Muscle of leg (tissue), 11 donors: Measurements from ENCODE around the gene CFH. TPM values are rescaled to one million over a fixed set of nuclear protein-coding genes. Genes with fewer than 3 reads are reported as not detected.
"Not testable (repeated sequence)": the region's sequence is repeated elsewhere in the genome, so short reads cannot be mapped to it uniquely, and the experiment has no call there.

Experiments used
- DNase-seq: peaks from one replicate; pipeline ENCODE4 v3.0.0; 2013
- H3K27ac ChIP-seq: one replicate; pipeline ENCODE4 v1.5.1; 2013; ENCODE audit warnings: mild to moderate bottlenecking, low read length, control low read depth
- H3K27me3 ChIP-seq: one replicate; pipeline ENCODE4 v1.6.1; 2013; ENCODE audit warnings: low read length; ENCODE audit not compliant: control insufficient read depth, insufficient read depth
- H3K36me3 ChIP-seq: one replicate; pipeline ENCODE4 v1.6.1; 2013; ENCODE audit warnings: low read length; ENCODE audit not compliant: control insufficient read depth, insufficient read depth
- H3K4me1 ChIP-seq: one replicate; pipeline ENCODE4 v1.6.1; 2013; ENCODE audit warnings: low read length; ENCODE audit not compliant: control insufficient read depth, insufficient read depth
- H3K4me3 ChIP-seq: one replicate; pipeline ENCODE4 v1.5.1; 2013; ENCODE audit warnings: low read length, control low read depth
- H3K9me3 ChIP-seq: replicated peaks from 2 replicates; pipeline ENCODE4 v1.6.1; 2013; ENCODE audit warnings: low read depth, low read length; ENCODE audit not compliant: control insufficient read depth
- WGBS: methylation state at CpG from one replicate; pipeline ENCODE4 v1.1.5; 2013; ENCODE audit warnings: missing lambda C conversion rate; ENCODE audit not compliant: insufficient coverage; 5-methylcytosine and 5-hydroxymethylcytosine counted together
- polyA plus RNA-seq, 8 donors: library from polyadenylated mRNA; unstranded; fragments of 120-200 nt; gene quantifications; one replicate each; pipeline versions ENCODE4 v1.2.1 to v1.2.3, GENCODE V29; 2013; ENCODE audit warnings: inconsistent platforms in 1 of 8, low replicate concordance in 1 of 8; ENCODE audit not compliant: insufficient read length in 8 of 8, insufficient read depth in 1 of 8
- total RNA-seq: library from RNA; stranded (reverse); fragments of 120-200 nt; gene quantifications from one replicate; pipeline ENCODE4 v1.2.4, GENCODE V29; 2013

Gene CFH
- total and polyA plus RNA-seq, 9 donors: 84.3 to 152 (median 120) TPM

DNA sequence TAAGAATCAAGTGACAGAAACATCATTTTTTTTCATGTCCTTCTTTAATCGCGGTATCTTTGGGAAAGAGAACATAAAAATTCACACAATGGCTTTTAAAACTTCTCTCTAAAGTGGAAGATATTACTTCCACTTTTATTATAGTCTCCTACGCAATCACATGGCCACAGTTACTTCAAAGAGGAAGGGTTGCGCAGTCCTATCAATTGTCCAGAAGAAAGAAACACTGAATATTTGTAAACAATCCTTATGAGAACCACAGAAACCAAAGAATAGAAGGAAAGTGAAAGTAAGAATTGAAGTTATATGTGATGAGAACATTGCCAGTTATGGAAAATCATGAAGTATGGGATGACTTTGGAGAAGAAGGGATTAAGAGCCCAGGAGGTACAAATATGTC, 32.6 kb downstream of the CFH start:
- Histone ChIP-seq H3K4me1 (no peaks in the 10 kb centered on the region), H3K27ac (no peak overlapping the region), H3K4me3 (no peak overlapping the region), H3K27me3 (no peaks in the 10 kb centered on the region), H3K36me3 (peaks cover 7% of the 10 kb centered on the region), H3K9me3 (no peaks in the 10 kb centered on the region)
- no peak for DNase-seq
- WGBS: no CpG with 5 or more reads among the region's 4 CpGs

DNA sequence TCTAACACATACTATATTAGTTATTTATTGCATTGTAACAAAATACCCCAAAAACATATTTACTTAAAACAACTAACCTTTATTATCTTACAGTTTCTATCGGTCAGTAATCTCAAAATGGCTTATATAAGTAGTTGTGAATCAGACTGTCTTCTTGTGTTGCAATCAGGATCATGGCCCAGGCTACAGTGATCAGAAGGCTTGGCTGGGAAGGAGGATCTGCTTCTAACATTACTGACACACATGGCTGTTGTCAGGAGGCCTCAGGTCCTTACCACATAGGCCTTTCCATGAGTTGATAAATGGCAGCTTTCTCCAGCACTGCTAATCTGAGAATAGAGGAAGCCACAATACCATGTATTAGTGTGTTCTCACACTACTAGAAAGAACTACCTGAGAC, 33.7 kb downstream of the CFH start:
- H3K9me3 ChIP-seq: no peaks in the 10 kb centered on the region
- H3K4me3 ChIP-seq: no peak overlapping the region
- no peaks in the 10 kb centered on the region for H3K27me3 ChIP-seq
- no CpG with 5 or more reads among the region's 1 CpG for WGBS
- no peaks in the 10 kb centered on the region for H3K4me1 ChIP-seq
- H3K27ac ChIP-seq: no peak overlapping the region
- H3K36me3 ChIP-seq: peaks cover 9% of the 10 kb centered on the region
- DNase-seq: no peak

DNA sequence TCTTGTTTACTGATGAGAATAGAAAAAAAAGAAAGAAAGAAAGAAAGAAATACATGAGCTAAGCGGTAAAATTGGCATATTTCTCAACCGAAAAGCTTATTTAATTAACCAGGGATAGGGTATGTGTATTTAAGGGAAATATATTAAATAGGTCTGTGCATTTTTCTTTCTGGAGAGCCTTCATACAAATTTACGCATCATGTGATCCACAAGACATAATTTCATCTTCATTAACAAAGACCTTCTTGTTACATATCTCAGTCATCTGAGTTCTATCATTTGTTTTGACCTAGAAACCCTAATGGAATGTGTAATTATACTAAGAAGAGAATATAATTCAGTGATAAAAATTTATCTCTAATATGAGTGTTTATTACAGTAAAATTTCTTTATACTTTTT, 37.2 kb downstream of the CFH start:
- DNase-seq: no peak
- Histone ChIP-seq H3K4me3 (no peak overlapping the region), H3K9me3 (peaks cover 3% of the 10 kb centered on the region), H3K27me3 (no peaks in the 10 kb centered on the region), H3K4me1 (no peaks in the 10 kb centered on the region), H3K36me3 (peaks cover 18% of the 10 kb centered on the region), H3K27ac (no peak overlapping the region)
- no CpG with 5 or more reads among the region's 3 CpGs for WGBS

DNA sequence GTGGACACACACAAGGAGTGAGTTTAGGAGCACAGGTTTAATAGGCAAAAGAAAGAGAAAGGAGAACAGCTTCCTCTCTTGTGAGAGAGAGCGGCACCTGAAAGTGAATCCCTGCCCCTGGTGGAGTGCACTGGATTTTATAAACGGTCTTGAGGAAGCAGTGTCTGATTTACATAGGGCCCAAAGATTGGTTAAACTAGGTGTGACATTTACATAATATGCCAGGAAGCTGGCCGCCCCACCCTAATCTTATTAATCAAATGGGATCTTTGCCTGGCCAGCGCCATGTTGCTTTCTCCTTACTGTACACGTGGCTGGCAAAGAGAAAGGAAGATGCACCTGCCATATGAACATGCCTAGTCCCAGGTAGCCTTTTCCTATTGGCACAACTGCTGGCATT, 38.7 kb downstream of the CFH start:
- Histone ChIP-seq H3K4me1 (no peaks in the 10 kb centered on the region), H3K36me3 (peaks cover 19% of the 10 kb centered on the region), H3K9me3 (peaks cover 6% of the 10 kb centered on the region), H3K27ac (no peak overlapping the region), H3K27me3 (no peaks in the 10 kb centered on the region), H3K4me3 (no peak overlapping the region)
- no peak for DNase-seq
- 75% methylated on average over 4 of the region's 5 CpGs for WGBS

DNA sequence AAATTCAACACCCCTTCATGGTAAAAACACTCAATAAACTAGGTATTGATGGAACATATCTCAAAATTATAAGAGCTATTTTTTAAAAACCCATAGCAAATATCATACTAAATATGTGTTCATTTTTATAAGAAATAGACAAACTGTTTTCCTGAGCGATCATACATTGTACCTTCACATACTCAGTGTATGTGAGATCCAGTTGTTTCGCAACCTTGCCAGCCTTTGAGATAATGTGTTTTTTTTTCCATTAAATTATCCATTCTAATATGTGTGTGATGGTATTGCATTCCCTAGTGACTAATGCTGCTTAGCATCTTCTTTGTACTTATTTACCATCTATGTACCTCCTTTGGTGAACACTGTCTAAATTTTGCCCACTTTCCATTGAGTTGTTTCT, 47.1 kb downstream of the CFH start:
- no CpG with 5 or more reads among the region's 2 CpGs for WGBS
- Histone ChIP-seq H3K27ac (no peak overlapping the region), H3K4me1 (no peaks in the 10 kb centered on the region), H3K4me3 (no peak overlapping the region), H3K9me3 (peaks cover 6% of the 10 kb centered on the region), H3K27me3 (no peaks in the 10 kb centered on the region), H3K36me3 (peaks cover 27% of the 10 kb centered on the region)
- DNase-seq: no peak

DNA sequence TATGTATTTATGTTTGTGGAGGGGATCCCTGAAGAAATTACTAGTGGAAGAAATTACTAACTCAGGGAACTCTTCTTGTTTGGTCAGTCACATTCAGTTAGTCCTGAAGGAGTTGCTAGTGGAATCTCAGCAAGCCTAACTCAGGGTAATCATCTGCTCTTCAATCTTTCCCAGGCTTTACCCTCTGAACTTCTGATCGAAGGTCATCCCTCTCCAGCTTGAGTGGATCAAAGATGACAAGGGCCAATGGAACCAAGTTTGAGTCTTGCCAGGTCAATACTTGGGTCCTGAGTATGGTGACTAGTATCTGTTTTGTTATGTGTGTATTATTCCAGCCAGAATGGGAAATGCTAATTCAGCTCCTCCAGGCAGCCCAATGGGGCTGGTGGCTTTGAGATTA, 49.3 kb downstream of the CFH start:
- no peak overlapping the region for H3K4me3 ChIP-seq
- DNase-seq: no peak
- peaks cover 3% of the 10 kb centered on the region for H3K9me3 ChIP-seq
- no peaks in the 10 kb centered on the region for H3K4me1 ChIP-seq
- peaks cover 26% of the 10 kb centered on the region for H3K36me3 ChIP-seq
- WGBS: no CpG with 5 or more reads among the region's 1 CpG
- no peak overlapping the region for H3K27ac ChIP-seq
- no peaks in the 10 kb centered on the region for H3K27me3 ChIP-seq

DNA sequence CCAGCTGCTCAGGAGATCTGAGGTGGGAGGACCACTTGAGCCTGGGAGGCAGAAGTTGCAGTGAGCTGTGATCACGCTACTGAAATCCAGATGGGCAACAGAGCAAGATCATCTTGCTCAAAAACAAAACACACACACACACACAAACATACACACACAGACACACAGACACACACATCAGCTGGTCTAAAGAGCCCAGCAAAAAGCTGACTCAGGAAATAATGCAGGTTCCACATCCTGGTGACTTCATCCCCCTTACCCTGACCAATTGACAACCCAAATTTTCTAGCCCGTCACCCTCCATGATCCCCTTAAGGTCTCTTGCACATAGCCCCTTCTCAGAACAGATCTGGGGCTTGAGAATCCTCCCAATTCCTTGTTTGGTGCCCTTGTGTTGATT, 58.0 kb downstream of the CFH start:
- 83% methylated on average over 2 of the region's 2 CpGs for WGBS

DNA sequence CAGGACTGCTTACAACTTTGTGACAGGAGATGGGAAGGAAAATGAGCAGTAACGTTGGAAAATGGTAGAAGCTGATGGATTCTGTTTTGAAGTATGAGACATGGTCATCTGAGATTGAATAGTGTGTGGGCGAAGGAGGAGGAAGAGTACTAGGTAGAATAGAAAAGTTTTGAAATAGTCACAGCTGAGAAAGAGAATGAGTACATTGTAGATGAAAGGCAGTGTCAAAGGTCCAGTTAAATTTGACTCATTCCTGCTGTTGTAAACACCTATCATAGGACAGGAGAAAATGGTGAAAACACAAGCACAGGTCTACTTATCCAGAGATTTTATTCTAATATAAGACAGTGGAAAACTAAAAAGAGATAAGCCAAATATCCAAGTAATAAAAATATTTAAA, 66.0 kb downstream of the CFH start:
- Histone ChIP-seq H3K36me3 (peaks cover 2% of the 10 kb centered on the region), H3K27ac (no peak overlapping the region), H3K9me3 (no peaks in the 10 kb centered on the region), H3K27me3 (no peaks in the 10 kb centered on the region), H3K4me1 (no peaks in the 10 kb centered on the region), H3K4me3 (no peak overlapping the region)
- WGBS: 74% methylated on average over 2 of the region's 2 CpGs
- no peak for DNase-seq

More for the DNA sequence above, 58.0 kb downstream of the CFH start:
- not testable (repeated sequence) for H3K4me3 ChIP-seq, H3K36me3 ChIP-seq, H3K27ac ChIP-seq, H3K9me3 ChIP-seq, DNase-seq, H3K27me3 ChIP-seq, H3K4me1 ChIP-seq

DNA sequence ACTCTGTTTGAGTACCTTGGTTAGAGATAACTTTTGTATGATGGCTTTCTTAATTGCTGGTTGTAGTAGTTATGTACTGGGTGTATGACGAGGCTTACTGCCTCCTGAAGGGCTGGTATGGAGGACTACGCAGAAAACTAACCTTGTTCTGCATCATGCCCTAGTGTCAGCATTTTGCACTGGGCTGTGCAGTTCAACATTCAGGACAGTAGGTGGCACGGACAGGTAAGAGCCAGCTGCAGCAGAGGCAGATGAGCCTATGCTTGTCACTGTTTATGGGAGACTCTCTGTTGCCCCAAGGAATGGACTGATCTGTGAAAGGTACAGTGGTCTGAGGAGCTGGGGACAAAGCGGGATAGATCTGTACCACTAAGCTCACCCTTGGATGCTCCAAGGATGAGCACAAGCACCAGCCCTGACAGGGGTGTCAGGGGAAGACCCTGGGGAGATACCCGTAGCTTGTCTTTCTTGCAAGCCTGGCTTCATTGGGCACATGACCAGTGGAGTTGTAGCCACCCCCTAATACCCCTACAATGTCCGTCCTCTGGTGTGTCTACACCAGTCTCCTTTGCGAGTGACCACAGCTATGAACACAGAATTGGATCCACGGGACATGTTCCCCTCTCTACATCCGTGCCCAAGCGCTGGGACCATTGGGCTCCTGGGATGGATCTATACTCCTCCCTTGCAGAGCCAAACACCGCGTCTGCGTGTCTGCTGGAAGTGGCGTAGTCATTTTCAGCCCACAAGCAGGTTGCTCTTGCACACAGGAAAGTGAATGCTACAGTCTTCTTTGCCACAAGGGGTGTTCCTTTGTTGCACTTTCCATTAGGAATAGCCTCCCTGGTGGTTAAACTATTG, 71.7 kb downstream of the CFH start:
- WGBS: 83% methylated on average over 14 of the region's 14 CpGs
- peak; percentile 2 for DNase-seq

DNA sequence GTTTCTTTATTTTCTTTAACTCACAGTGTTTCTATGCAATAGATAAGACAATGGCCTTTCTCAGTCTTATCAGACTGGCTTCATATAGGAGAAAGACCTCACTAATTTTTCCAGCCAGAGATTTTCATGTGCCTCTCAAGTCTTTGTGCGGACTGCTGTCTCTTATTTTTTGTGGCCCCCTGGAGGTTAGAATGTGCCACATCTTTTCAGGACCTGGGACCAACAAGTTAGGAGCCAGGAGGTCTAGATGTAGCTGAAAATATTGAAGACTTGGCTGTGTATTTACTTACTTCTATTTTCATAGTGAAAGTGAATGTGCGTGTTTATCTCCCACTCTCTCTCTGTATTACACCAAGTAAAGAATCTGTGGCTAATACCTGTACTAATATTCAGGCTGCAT, 80.7 kb downstream of the CFH start:
- Histone ChIP-seq H3K9me3 (no peaks in the 10 kb centered on the region), H3K27me3 (no peaks in the 10 kb centered on the region), H3K4me1 (no peaks in the 10 kb centered on the region), H3K4me3 (no peak overlapping the region), H3K36me3 (peaks cover 9% of the 10 kb centered on the region), H3K27ac (no peak overlapping the region)
- WGBS: no CpG with 5 or more reads among the region's 2 CpGs
- no peak for DNase-seq

More for the DNA sequence above, 71.7 kb downstream of the CFH start:
- Histone ChIP-seq H3K27me3 (no peaks in the 10 kb centered on the region), H3K27ac (no peak overlapping the region), H3K36me3 (peaks cover 4% of the 10 kb centered on the region), H3K4me3 (no peak overlapping the region), H3K9me3 (no peaks in the 10 kb centered on the region), H3K4me1 (no peaks in the 10 kb centered on the region)
